Mesothelial cell of epicardium (in vitro differentiated cells): ENCODE results near the gene FAM174C. TPM values are rescaled to one million over a fixed set of nuclear protein-coding genes. Genes with fewer than 3 reads are reported as not detected.

Experiments used
- DNase-seq, 2 experiments: peaks; one replicate each; pipeline ENCODE4 v3.0.0; 2021; ENCODE audit warnings: low spot score in 2 of 2; ENCODE audit not compliant: unreplicated experiment in 2 of 2
- H3K27ac Mint-ChIP-seq: 2 replicates; pipeline ENCODE4 v1.8.0; 2021; ENCODE audit warnings: mixed read lengths
- H3K27me3 Mint-ChIP-seq: 2 replicates; pipeline ENCODE4 v1.8.0; 2021; ENCODE audit warnings: low read depth, mixed read lengths
- H3K36me3 Mint-ChIP-seq: 2 replicates; pipeline ENCODE4 v1.8.0; 2021; ENCODE audit warnings: mixed read lengths
- H3K4me1 Mint-ChIP-seq: 2 replicates; pipeline ENCODE4 v1.8.0; 2021; ENCODE audit warnings: mixed read lengths
- H3K4me3 Mint-ChIP-seq: 2 replicates; pipeline ENCODE4 v1.8.0; 2021; ENCODE audit warnings: mild to moderate bottlenecking, moderate library complexity, mixed read lengths
- H3K9me3 Mint-ChIP-seq: 2 replicates; pipeline ENCODE4 v1.8.0; 2021; ENCODE audit warnings: mixed read lengths
- total RNA-seq: library from RNA; stranded (reverse); gene quantifications from 3 replicates; pipeline ENCODE4 v1.2.1, GENCODE V29; 2021
- TF ChIP-seq, protein P1 (sequence below): fragments of 200-600 bp; sonication (generic); IDR thresholded peaks from one replicate; pipeline ENCODE4 v1.5.0; 2021; ENCODE audit warnings: antibody characterized with exemption; ENCODE audit not compliant: unreplicated experiment

FAM174C gene
- total RNA-seq, 1 donor from 2014 or later = 24.4 TPM

DNA sequence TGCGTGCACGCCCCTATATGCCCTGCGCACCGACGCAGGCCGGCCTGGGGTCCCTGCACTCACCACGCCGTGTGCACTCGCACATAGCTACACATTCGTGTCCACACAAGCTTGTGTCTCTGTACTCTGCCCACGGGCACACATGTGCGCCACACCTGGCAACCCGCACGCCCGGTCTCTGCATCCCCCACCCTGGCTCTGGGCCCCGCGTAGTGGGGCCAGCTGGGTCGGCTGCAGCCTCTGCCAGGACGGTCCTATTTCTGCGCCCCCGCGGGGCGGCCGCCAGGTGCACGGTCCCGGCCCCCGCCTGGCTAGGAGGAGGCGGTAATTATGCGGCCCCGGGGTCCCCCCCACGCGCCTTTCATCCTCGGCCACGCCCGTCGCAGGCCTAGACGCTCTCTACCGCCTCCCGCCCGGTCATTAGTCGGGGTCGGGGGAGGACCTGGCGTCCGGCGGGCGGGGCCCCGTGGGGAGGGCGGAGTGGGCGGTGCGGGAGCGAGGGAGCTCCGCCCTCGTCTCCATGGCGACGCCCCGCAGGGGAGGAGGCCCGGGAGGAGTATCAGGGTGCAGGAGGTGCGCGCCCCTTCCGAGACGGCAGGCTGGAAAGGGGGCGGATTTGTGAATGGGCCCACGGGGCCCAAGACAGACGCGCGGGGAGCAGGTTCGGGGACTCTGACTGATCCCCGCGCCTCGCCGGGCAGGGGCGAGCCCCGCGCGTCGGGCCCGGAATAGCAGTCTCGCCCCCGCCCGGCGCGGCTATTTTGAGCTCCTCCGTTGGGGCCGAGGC, 9.0 kb upstream of the FAM174C start:
- Mint-ChIP-seq H3K27me3 (peaks cover 4% of the 10 kb centered on the region), H3K4me1 (peaks cover 64% of the 10 kb centered on the region), H3K9me3 (no peaks in the 10 kb centered on the region), H3K27ac (peak overlapping the region; percentile 78), H3K4me3 (peak overlapping the region; percentile 55), H3K36me3 (peaks cover 2% of the 10 kb centered on the region)
- peak; percentile 66 to 80 for DNase-seq
- TF ChIP-seq, protein P1, sequence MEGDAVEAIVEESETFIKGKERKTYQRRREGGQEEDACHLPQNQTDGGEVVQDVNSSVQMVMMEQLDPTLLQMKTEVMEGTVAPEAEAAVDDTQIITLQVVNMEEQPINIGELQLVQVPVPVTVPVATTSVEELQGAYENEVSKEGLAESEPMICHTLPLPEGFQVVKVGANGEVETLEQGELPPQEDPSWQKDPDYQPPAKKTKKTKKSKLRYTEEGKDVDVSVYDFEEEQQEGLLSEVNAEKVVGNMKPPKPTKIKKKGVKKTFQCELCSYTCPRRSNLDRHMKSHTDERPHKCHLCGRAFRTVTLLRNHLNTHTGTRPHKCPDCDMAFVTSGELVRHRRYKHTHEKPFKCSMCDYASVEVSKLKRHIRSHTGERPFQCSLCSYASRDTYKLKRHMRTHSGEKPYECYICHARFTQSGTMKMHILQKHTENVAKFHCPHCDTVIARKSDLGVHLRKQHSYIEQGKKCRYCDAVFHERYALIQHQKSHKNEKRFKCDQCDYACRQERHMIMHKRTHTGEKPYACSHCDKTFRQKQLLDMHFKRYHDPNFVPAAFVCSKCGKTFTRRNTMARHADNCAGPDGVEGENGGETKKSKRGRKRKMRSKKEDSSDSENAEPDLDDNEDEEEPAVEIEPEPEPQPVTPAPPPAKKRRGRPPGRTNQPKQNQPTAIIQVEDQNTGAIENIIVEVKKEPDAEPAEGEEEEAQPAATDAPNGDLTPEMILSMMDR = no peak

DNA sequence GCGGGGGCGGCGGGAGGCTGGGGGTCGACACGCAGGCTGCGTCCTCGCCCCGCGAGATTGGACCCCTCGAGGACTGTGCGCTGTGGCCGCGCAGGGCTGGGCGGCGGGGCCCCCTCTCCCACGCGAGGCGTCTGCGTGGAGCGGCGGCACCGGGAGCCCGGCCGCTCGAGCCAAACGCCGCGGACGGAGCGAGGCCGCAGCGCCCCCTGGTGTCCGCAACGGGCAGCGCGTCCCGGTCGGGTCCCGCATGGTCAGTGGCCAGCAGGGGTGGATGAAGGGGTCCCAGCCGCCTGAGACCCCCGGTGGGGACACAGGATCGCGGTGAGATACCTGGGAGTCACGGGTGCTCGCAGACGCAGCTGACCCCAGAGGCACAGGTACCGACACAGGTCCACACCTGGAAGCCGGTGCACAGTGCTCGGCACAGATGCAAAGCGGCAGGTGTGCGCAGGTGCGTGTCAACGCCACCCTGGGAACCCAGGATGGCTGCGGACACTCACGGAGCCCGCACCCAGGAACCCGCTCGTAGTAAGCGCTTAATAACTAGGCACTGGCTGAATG, 8.3 kb upstream of the FAM174C start:
- DNase-seq = peak; percentile 74 to 92
- TF ChIP-seq, protein P1 = peak; percentile 99
- Mint-ChIP-seq H3K9me3 (no peaks in the 10 kb centered on the region), H3K4me1 (peaks cover 64% of the 10 kb centered on the region), H3K4me3 (peak overlapping the region; percentile 63), H3K27ac (no peak overlapping the region), H3K36me3 (peaks cover 8% of the 10 kb centered on the region), H3K27me3 (peaks cover 4% of the 10 kb centered on the region)

DNA sequence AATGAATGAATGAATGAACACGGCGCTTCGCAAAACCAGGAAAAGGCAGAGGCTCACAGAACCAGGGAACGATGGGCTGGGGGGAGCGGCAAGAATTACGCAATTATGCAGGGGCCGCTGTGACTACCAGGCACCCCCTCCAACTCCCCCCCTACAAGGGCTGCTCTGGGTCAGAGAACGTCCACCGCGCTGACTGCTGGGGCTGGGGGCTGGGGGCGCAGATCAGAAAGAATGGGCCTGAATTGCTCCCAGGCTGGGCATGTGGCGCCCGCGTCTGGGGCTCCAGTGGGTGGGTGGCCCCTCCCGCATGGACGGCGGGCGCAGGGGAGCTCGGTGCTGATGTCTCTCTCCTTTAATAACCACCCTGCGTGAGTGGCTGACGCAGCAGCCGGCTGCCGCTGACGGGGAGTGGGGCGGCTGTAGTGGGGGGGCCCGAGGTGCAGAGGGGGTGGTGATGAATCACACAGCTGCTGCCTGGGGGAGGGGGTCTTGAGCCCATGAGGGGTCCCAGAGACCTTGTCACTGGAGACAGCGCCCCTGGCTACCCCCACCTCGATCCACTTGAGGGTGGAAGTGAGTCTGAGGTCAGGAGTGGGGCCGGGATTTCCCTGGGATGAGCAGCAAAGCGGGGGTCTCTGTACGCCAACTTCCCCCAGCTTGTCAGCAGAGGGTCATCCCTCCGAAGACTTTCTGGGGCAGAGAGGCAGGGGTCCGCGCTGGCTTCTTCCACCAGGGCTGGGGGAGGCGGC, 7.7 kb upstream of the FAM174C start:
- H3K4me1 Mint-ChIP-seq = peaks cover 65% of the 10 kb centered on the region
- no peak overlapping the region for H3K27ac Mint-ChIP-seq
- peaks cover 9% of the 10 kb centered on the region for H3K36me3 Mint-ChIP-seq
- TF ChIP-seq, protein P1 = no peak
- H3K9me3 Mint-ChIP-seq = no peaks in the 10 kb centered on the region
- DNase-seq = no peak
- peak overlapping the region; percentile 63 for H3K4me3 Mint-ChIP-seq
- H3K27me3 Mint-ChIP-seq = peaks cover 4% of the 10 kb centered on the region

DNA sequence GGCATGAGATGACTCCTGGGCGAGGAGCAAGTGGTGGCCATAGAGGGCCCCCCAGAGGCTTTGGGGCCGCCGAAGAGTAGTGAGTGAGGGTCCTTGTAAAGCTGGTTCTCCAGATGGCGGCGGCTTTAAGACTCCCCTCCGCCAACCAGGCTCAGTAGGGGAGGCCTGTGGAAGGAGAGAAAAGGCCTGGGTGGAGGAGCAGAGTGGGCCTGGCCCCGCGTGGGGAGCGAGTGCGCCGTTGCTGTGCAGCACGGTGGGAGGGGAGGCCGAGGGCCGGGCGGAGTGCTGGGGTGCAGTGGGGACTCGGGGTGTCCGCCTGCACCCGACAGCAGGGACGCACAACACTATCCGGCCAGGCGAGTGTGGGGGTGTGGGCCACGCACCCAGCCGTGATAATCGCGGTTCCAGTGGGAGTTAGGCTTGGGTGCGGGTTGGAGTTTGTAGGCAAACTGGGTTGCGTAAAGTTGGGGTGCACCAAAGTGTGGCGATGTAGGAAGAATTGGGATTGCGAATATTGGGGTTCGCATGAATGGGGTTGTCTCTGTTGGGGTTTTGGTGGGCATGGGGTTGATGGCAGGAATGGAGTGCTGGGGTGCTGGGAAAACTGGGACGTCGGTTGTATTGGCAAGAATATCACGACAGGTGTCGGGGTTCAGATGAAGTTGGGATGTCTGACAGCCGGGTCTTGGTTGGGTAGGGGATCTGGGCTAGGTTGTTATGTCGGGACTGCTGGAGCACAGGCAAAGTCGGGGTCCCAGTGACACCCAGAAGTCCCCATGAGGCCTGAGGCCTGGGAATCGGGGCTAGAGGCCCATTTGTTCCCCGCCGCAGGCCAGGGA, 6.9 kb upstream of the FAM174C start:
- no peak for DNase-seq
- H3K4me3 Mint-ChIP-seq = peak overlapping the region; percentile 63
- TF ChIP-seq, protein P1 = no peak
- peak overlapping the region; percentile 59 for H3K27ac Mint-ChIP-seq
- H3K36me3 Mint-ChIP-seq = peaks cover 14% of the 10 kb centered on the region
- no peaks in the 10 kb centered on the region for H3K9me3 Mint-ChIP-seq
- peaks cover 4% of the 10 kb centered on the region for H3K27me3 Mint-ChIP-seq
- peaks cover 63% of the 10 kb centered on the region for H3K4me1 Mint-ChIP-seq

DNA sequence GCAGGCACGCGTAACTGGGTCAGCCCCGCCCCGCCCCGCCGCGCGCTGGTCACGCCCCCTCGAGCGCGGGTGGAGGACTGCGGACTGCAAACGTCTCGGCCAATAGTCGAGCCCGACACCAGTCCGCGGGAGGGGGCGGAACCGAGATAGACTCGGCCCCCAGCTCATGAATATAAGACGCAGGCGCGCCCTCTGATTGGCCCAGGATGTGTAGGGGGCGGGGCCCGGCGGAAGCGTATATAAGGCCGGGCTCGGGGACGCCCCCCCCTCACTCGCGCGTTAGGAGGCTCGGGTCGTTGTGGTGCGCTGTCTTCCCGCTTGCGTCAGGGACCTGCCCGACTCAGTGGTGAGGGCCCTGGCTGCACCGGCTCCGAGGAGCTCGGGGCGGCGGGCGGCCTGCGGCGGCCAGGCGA, 6.3 kb upstream of the FAM174C start, which contains the start of gene CIRBP:
TSS of gene CIRBP (plus strand) at position 268 of the 413 bp plus-strand sequence. CDS start 1,602 bp downstream, outside the sequence.
- TF ChIP-seq, protein P1 = no peak
- H3K27me3 Mint-ChIP-seq = peaks cover 4% of the 10 kb centered on the region
- H3K9me3 Mint-ChIP-seq = no peaks in the 10 kb centered on the region
- H3K4me3 Mint-ChIP-seq = peak within 1 kb of the TSS; percentile 81
- peaks cover 20% of the 10 kb centered on the region for H3K36me3 Mint-ChIP-seq
- peaks cover 68% of the 10 kb centered on the region for H3K4me1 Mint-ChIP-seq
- H3K27ac Mint-ChIP-seq = peak within 1 kb of the TSS; percentile 95
- DNase-seq = peak; percentile 98
